ENCODE measurements around the gene CNBP.

GRCh38 chr3:129126726-129127280 is 56.9 kb downstream of the CNBP start:
- TF ChIP-seq CTCF (IDR thresholded peaks at IDR 0.05) (no peak), POLR2A (IDR thresholded peaks at IDR 0.05) (no peak)

Measured in thyroid gland (tissue), 4 donors.